Measurements from ENCODE around the gene FILIP1L.

DNA sequence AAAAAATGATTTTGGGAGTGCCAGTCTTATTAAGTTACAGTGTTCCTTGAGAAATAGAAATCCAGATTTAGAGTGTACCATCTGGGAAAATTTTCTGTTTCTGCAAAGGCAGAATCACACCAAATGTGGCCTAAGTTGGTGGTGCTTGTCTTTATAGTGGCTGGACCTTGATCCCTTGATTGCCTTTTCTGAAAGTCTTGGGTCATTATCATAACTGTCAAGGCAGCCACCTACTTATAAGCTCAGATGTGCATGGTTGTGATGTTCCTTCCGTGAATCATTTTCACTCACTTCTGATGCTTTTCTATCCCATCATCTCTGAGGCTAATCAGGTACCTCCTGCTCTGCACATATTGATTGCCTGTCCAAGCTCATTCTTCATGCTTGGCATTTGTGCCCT is 276.6 kb downstream of the FILIP1L start:
- TF ChIP-seq CTCF (IDR thresholded peaks at IDR 0.05) = no peak
- no peak for TF ChIP-seq POLR2AphosphoS5 (IDR thresholded peaks at IDR 0.05; ENCODE audit: insufficient read depth in 1 of 2, low read depth in 1 of 2)
- no peak for TF ChIP-seq POLR2A (IDR thresholded peaks at IDR 0.05)

Data from vagina (tissue), 2 donors.